Stimulated activated naive CD4-positive, alpha-beta T cell (primary cell): ENCODE data around the gene STARD6.
"Not testable (repeated sequence)": the region's sequence is repeated elsewhere in the genome, so short reads cannot be mapped to it uniquely, and the experiment has no call there.

Source experiments
- DNase-seq, 6 experiments: peaks; one replicate each; lab custom pipeline; 2025; lab: John Stamatoyannopoulos, UW

Gene STARD6

DNA sequence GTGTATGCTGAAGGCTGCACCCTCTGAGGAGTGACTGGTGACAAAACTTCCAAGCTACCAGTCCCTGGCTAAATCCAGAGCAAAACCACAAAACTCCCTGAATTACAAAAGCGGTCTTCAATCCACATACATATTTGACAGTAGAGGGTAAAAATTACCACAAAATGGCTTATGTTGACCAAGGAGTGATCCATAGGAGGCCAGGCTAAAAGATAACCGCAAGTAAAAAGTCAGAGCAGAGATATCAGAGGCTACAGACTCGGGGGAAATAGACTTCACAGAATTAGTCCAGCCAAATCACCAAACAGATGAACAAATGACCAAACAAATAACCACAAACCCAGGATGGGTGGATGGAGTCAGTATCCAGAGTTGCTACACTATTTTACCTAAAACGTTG is 19.4 kb downstream of the STARD6 start:
- no peak for DNase-seq

DNA sequence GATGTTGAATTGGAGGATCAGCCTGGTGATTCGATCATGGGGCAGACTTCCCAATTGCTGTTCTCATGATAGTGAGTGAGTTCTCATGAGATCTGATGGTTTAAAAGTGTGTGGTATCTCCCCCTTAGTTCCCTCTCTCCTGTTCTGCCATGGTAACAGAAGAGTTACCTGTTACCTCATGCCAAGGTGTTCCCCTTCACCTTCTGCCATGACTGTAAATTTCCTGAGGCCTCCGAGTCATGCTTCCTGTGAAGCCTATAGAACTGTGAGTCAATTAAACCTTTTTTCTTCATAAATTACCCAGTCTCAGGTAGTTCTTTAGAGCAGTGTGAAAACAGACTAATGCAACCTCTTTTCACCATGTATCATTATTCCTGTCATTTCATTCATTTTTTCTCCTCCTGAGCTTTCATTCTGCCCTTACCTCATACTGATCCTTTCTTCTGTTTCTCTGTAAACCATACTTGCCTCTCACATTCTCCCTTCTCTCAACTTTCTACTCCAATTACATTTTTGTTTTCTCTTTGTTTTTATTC is 22.0 kb downstream of the STARD6 start:
- DNase-seq = no peak

DNA sequence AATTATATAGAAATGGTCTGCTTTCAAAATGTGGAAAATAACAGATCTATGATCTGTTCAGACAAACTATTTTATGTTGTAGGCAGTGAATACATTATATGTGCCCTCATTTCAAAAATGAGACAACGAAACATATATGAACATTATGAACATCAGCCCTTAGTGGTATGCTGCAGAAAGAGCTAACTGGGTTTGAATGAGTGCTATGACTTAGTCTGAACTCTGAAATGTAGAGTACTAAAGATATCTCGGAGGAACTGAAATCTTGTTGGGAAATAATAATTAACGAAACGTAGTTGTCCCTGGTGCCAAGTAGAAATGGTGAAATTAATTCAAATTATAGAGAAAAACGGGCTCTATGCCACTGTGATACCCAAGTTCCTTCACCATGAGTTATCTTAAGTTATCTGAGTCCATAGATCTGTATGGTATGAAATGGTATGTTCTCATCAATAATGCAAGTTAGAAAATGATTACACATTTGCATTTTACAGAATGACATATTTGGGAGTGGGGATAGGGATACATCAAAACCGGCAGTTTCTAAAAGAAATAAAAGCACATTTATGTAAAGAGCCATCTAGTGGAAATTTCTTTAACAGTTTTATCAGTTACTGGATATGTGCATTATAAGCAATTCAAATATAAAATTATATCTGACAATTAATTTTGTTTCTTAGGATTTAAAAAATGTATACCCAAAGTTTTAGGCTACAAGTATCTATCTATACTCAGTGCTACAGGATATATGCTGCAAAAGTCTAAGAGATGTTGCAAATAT is 26.7 kb downstream of the STARD6 start:
- no peak for DNase-seq

DNA sequence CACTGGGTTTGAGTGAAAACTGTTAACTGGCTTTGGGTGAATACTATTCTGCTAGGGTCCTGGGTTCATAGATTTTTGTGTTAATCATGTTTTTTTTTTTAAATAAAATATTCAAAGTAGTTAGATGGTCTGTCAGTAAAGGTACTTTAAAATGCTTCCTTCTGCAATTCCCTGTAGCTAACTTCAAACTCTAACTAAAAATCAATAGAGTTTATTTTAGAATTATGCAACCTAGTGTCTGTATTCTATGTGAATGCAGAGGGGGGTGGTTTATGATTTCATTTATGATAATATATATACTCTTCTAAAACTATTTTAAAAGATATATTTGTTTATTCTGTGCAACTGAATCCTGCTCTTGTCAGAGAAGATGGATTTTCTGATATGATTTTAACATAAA is 27.9 kb downstream of the STARD6 start:
- DNase-seq = no peak

DNA sequence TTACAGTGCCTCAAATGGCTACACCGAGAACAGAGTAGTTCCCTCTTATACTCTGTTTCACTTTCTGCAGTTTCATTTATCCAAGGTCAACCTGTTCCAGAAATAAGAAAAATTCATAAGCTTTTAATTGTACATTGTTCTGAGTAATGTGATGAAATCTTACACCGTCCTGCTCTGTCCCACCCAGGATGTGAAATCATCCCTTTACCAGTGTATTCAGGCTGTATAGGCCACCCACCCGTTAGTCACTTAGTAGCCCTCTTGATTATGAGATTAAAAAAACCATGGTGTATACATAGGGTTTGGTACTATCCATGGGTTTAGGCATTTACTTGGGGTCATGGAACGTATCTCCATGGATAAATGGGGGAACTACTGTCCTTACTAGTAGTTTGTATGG is 29.8 kb downstream of the STARD6 start:
- no peak for DNase-seq

DNA sequence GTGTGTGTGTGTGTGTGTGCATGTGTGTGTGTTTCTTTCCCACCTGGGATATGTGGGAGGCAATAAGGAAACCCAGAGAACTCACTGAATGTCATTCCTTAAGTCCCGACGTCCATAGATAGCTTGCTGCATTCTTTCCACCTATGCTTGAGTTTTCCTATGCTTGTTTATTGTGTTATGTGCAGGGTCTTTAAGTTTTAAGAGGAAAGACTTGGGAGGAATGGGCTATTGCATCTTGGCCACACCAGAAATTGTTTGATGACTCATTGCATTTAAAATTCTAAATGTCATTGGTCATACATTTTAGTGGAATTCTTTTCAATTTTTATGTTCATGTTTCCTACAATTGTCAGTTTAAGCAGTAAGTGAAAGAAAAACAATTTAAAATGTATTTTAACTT is 33.7 kb downstream of the STARD6 start:
- no peak for DNase-seq

DNA sequence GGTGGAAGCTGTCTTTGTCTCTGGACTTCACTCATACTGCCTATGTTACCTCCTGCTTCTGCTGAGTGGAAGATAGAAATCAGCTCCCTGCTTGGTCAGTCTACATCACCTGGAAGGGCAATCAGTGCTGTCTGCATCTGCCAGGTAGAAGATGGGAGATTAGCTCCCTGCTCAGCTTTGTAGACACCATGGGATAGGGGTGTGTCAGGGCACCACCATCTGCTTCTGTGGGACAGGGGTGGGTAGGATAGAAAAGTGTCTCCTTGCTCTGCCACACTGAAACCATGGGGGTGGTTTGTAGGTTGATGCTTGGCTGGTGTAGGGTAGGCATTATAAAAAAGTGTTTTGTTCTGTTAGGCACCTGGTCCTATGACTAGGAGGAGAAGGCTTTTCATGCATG is 34.1 kb downstream of the STARD6 start:
- no peak for DNase-seq

DNA sequence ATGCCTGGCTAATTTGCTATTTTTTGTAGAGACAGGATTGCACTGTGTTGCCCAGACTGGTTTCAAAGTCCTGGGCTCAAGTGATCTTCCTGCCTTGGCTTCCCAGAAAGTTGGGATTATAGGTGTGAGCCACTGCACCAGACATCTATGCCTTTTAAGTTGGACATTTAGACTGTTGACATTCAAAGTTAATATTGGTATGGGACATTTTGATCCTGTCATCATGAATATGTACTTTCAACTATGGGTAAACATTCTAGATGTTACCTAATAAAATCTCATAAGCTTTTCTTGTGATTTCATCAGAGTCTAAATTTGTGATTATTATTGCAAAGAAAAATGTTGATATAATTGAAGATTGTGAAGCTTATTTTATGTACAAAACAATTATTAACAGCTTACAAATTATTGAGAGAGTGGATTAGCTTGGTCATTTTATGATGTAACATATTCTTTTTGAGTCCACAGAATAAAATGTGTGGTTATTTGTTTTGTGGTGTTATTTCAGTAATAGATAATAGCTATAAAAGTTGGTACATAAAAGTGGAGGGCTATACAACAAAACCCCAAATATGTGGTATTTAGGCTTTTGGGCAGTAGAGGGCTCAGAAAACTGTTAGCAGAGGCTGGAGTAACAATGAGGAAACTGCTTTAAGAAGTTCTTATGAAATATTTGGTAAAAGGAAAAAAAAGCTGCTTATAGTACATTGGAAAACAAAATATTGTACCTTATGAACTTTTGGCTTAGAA is 41.4 kb downstream of the STARD6 start:
- no peak for DNase-seq

DNA sequence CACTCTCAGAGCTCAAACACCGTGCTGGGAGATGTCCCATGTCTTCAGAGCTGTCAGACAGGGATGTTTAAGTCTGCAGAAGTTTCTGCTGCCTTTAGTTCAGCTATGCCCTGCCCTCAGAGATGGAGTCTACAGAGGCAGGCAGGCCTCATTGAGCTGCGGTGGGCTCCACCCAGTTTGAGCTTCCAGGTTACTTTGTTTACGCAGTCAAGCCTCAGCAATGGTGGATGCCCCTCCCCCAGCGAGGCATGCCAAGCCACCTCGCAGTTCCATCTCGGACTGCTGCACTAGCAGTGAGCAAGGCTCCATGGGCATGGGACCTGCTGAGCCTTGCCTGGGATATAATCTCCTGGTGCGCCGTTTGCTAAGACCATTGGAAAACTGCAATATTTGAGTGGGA is 48.1 kb downstream of the STARD6 start:
- not testable (repeated sequence) for DNase-seq

DNA sequence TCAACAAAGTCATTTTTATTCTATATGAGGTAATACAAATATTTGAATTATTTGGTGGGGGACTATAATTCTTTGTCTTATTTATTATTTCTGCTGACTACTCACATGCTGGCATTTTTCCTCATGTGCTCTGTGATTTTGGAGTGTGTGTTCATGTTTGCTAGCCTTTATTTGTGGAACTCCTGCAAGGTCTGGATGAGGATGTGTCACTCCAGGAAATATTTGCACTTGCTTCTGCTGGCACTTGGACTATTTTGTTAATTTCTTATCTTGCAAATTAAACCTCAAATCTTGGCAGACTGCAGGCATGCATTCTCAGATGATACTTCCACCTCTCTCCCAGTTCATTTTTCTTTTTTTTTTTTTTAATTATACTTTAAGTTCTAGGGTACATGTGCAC is 54.2 kb downstream of the STARD6 start:
- no peak for DNase-seq

DNA sequence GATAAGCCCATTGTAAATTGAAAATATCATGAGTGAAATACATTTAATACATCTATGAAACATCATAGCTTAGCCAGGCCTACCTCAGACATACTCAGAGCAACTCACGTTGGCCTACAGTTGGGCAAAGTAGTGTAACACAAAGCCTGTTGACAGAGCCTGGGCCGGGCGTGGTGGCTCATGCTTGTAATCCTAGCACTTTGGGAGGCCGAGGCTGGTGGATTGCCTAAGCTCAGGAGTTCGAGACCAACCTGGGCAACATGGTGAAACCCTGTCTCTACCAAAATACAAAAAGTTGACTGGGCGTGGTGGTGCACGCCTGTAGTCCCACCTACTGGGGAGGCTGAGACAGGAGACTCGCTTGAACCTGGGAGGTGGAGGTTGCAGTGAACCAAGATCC is 58.7 kb downstream of the STARD6 start:
- not testable (repeated sequence) for DNase-seq

DNA sequence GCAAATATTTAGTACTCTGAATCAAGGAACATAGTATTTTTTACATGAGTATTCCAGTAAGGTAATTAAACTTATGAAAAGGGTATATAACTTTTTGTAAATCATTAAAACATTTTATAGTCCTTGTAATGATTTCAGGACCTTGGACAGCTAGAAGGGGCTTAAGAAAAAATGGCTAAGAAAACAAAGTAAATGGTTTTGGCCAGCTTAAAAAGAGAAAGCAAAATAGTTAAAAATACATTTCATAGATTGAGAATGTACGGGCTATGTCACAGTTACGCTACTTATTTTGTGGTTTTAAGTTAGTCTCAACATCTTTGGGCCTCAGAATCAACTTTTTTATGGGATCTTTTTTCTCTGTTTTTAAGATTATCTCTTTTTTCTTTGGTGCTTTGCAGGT is 61.6 kb downstream of the STARD6 start:
- no peak for DNase-seq

DNA sequence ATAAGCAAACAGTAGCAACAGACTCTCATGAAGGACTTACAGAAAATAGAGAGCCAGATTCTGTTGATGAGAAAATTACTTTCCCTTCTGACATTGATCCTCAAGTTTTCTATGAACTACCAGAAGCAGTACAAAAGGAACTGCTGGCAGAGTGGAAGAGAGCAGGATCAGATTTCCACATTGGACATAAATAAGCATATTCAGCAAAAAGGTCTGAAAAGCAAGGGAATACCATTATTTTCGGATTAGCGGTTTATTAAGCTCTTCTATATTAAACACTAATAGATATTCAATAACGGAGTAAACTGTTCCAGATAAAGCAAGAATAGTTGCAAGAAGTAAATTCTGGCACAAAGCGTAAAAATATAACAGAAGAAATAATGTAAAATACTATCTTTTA is 63.4 kb downstream of the STARD6 start:
- DNase-seq = no peak

DNA sequence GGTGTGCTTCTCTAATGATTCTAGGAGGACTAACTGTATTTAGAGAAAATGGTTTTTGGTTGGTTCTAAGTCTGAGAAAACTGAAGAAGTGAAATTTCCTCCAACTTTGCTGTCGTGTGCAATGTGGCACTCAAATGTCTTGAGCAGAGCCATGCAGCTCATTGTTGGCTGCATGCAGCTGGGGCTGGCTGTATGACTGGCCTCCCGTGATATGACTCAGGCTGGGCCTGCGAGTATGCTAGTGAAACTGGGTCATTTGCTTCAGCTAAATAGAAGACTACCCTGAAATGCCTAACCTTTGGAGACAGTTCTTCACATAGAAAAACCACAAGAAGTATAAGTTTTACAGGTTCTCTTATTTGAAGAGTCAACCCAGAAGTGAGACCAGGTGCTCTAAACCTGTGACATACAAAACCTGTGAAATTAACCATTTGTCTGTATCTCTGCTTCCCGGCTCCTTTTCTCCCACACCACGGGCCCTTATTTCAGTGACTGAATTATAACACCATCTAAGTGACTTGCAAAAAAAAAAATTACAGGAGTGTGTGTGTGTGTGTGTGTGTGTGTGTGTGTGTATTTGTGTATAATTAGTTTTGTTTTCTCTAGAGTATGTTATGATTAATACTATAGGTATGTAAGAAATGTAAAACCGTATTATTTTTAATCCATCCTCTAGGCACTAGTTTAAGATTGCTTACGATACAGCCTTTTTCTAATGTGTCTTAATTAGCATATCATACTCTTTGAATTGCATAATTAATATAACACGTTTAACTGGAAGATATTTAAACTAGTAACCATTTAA is 72.5 kb downstream of the STARD6 start:
- no peak for DNase-seq

DNA sequence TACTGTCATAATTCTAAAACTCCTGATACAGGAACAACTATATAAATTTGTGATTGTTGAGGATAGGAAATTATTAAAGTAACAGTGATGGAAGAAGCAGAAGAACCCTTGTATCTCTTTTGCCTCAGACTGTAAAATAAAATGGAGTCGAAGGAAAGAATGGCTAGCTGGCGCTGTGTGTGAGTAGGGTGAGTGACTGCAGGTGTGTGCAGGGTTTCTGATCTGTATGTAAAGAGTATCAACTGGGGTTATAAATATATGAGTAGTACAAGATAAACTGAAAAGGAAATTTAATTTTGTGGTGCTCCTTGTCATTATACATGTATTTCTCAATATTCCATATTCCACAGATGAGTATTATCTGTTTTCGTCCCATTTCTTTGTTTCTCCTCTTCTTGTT is 73.1 kb downstream of the STARD6 start:
- no peak for DNase-seq

DNA sequence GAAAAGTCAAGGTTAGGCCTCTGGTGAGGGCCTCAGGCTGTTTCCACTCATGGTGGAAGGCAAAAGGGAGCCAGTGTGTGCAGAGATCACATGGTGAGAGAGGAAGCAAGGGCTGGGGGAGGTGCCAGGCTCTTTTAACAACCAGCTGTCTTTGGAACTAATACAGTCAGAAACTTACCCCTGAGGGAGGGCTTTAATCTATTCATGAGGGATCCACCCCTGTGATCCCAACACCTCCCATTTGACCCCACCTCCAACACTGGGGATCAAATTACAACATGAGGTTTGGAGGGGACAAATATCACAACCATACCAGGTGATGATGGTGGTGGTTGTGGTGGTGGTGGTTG is 77.5 kb downstream of the STARD6 start:
- DNase-seq = no peak

DNA sequence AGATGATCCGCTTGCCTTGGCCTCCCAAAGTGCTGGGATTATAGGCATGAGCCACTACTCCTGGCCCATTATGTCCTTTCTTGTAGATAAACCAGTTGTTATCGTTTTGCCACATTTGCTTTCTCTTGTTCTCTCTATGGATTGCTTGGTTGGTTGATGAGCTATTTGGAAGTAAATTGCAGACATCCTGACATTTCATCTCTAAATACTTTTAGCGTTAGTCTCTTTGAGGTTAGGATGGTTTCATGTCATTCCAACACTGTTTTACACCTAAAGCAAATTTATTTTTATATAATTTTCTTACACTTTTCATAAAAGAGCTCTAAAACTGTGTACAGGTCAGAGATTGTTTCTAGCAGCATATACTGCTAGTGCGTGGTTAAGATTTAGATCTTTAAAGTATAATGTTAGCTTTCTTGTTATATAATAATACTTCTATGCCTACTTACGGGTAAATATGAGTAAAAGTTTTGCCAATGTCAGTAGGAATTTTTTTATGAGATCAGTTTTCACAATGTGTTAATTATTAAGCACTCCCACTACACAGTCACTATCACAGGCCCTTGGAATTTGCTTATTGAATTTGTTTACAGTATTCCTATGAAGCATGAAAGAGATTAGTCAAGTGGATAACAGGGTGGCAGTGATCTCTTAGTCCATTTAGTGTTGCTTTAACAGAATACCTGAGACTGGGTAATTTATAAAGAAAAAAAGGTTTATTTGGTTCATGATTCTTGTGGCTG is 78.0 kb downstream of the STARD6 start:
- DNase-seq = no peak

DNA sequence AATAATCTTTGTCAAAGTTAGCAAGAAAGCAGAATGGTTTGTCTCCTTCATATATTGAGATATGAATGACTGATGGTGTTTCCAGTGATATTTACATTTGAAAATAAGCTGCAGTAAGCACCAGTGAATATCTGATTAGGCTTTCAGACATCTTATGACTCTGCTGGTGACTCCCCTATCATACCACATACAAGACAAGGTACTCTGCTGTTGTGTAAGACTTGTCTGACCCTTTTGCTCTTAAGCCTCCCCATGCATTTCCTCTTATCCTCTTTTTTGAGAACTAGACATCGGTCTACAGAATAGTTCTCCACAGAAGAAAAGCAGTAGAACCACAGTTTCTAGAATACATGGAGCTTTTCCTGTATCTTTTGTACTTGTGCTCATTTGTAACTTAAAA is 79.0 kb downstream of the STARD6 start:
- no peak for DNase-seq

DNA sequence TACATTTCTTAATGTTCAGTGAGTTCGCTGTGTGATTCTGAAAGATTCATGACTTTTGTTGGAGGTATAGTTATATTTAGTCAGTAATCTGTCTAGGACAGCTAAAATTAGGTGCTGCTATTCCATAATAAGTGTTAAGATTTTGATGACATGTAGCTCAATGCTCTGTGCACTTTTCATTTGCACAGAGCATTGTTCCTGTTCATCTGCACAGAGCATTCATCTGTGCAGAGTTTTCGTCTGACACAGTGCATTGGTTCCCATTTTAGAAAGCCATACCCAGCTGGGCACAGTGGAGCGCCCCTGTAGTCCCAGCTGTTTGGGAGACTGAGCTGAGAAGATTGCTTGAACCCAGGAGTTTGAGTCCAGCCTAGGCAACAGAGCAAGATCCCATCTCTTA is 79.8 kb downstream of the STARD6 start:
- DNase-seq = no peak
